IMR-90 (cell line): ENCODE data around the gene NKAIN2. TPM values are rescaled to one million over a fixed set of nuclear protein-coding genes. Genes with fewer than 3 reads are reported as not detected.

Experiments
- ATAC-seq: fragments of 200-7000 bp; cut with Tn5 transposase; 2 replicates; pipeline ENCODE4 v1.9.1; 2020; ENCODE audit warnings: low read depth, mild to moderate bottlenecking, moderate library complexity
- BruUV-seq: library from RNA; stranded (reverse); fragments of 400-500 nt; replicated peaks from 2 replicates; lab custom pipeline; 2021; lab: Mats Ljungman, UMichigan
- CTCF ChIA-PET: fragments of 300-600 bp; formaldehyde crosslinking; extraction: SDS; loops from one replicate; lab custom pipeline; 2021; ENCODE audit warnings: antibody characterized with exemption; lab: Yijun Ruan, JAX
- POLR2A ChIA-PET: fragments of 300-600 bp; sonication (Branson Sonifier 250); formaldehyde crosslinking; loops from one replicate; lab custom pipeline; 2022; ENCODE audit warnings: antibody characterized with exemption; ENCODE audit not compliant: unreplicated experiment; lab: Charles Lee
- DNase-seq: peaks from one replicate; pipeline ENCODE4 v3.0.0; 2013
- H2AFZ ChIP-seq: replicated peaks from 2 replicates; pipeline ENCODE3; 2013; ENCODE audit warnings: low read length, mild to moderate bottlenecking; ENCODE audit not compliant: poor library complexity
- H2AK5ac ChIP-seq: 2 replicates; pipeline ENCODE4 v1.6.1; 2013; ENCODE audit warnings: low read depth, low read length, inconsistent platforms
- H2AK9ac ChIP-seq: replicated peaks from 2 replicates; pipeline ENCODE3; 2013; ENCODE audit warnings: mild to moderate bottlenecking, low read depth, low read length, moderate library complexity; ENCODE audit not compliant: poor library complexity
- H2BK120ac ChIP-seq: 2 replicates; pipeline ENCODE4 v1.6.1; 2013; ENCODE audit warnings: low read depth, low read length, inconsistent platforms
- H2BK15ac ChIP-seq: 3 replicates; pipeline ENCODE4 v1.6.1; 2013; ENCODE audit warnings: low read depth, low read length, inconsistent platforms
- H2BK20ac ChIP-seq: 2 replicates; pipeline ENCODE4 v1.6.1; 2013; ENCODE audit warnings: low read depth, mild to moderate bottlenecking, inconsistent platforms, low read length, moderate library complexity
- H2BK5ac ChIP-seq: 2 replicates; pipeline ENCODE4 v1.6.1; 2013; ENCODE audit warnings: mild to moderate bottlenecking, low read depth, low read length, inconsistent platforms; ENCODE audit not compliant: poor library complexity, severe bottlenecking
- H3K14ac ChIP-seq: replicated peaks from 2 replicates; pipeline ENCODE4 v1.6.1; 2013; ENCODE audit warnings: low read depth, low read length, inconsistent platforms
- H3K18ac ChIP-seq: 2 replicates; pipeline ENCODE4 v1.6.1; 2013; ENCODE audit warnings: low read depth, low read length, control low read depth
- H3K23ac ChIP-seq: 2 replicates; pipeline ENCODE4 v1.6.1; 2013; ENCODE audit warnings: low read depth, low read length, inconsistent platforms
- H3K27ac ChIP-seq: 2 replicates; pipeline ENCODE4 v1.5.1; 2013; ENCODE audit warnings: mild to moderate bottlenecking, control low read depth, low read length; ENCODE audit not compliant: insufficient read depth
- H3K27me3 ChIP-seq: 2 replicates; pipeline ENCODE4 v1.6.1; 2013; ENCODE audit warnings: low read length; ENCODE audit not compliant: control insufficient read depth, insufficient read depth
- H3K36me3 ChIP-seq: 2 replicates; pipeline ENCODE4 v1.6.1; 2013; ENCODE audit warnings: low read length, mixed read lengths; ENCODE audit not compliant: control insufficient read depth, insufficient read depth
- H3K4ac ChIP-seq: 2 replicates; pipeline ENCODE4 v1.6.1; 2013; ENCODE audit warnings: low read depth, low read length, inconsistent platforms
- H3K4me1 ChIP-seq: 2 replicates; pipeline ENCODE4 v1.6.1; 2013; ENCODE audit warnings: low read length, mixed read lengths; ENCODE audit not compliant: control insufficient read depth, insufficient read depth
- H3K4me2 ChIP-seq: 2 replicates; pipeline ENCODE4 v1.6.1; 2013; ENCODE audit warnings: low read depth, mild to moderate bottlenecking, control low read depth, low read length, moderate library complexity
- H3K4me3 ChIP-seq: 2 replicates; pipeline ENCODE4 v1.5.1; 2013; ENCODE audit warnings: low read depth, mild to moderate bottlenecking, control low read depth, low read length, moderate library complexity; ENCODE audit not compliant: insufficient read depth
- H3K56ac ChIP-seq: 2 replicates; pipeline ENCODE4 v1.6.1; 2013; ENCODE audit warnings: low read length, inconsistent platforms; ENCODE audit not compliant: insufficient read depth; ENCODE audit errors: extremely low read depth
- H3K79me1 ChIP-seq, 2 experiments: 2 replicates each; pipeline ENCODE4 v1.6.1; 2013; ENCODE audit warnings: low read length in 2 of 2, inconsistent platforms in 1 of 2, low read depth in 1 of 2
- H3K9ac ChIP-seq: 2 replicates; pipeline ENCODE4 v1.6.1; 2013; ENCODE audit warnings: low read depth, low read length, control low read depth
- H3K9me1 ChIP-seq: 2 replicates; pipeline ENCODE4 v1.6.1; 2013; ENCODE audit warnings: low read length, inconsistent platforms; ENCODE audit not compliant: insufficient read depth
- H3K9me3 ChIP-seq: 2 replicates; pipeline ENCODE4 v1.6.1; 2013; ENCODE audit warnings: low read length; ENCODE audit not compliant: control insufficient read depth, insufficient read depth
- H4K20me1 ChIP-seq: 2 replicates; pipeline ENCODE4 v1.6.1; 2013; ENCODE audit warnings: low read length, inconsistent platforms; ENCODE audit not compliant: insufficient read depth
- H4K5ac ChIP-seq: 2 replicates; pipeline ENCODE4 v1.6.1; 2013; ENCODE audit warnings: mild to moderate bottlenecking, low read depth, low read length, control low read depth
- H4K8ac ChIP-seq, 2 experiments: 2 replicates each; pipeline ENCODE4 v1.6.1; 2013; ENCODE audit warnings: low read depth in 2 of 2, low read length in 2 of 2, control low read depth in 1 of 2, inconsistent platforms in 1 of 2
- H4K91ac ChIP-seq: 2 replicates; pipeline ENCODE4 v1.6.1; 2013; ENCODE audit warnings: low read depth, low read length, inconsistent platforms; ENCODE audit not compliant: insufficient read depth
- CHD1 ChIP-seq: IDR thresholded peaks from 2 replicates; pipeline ENCODE4 v1.6.1; 2012; ENCODE audit warnings: low read depth, low read length, improper control_type of control experiment
- dilution Hi-C: fragments of 300-500 bp; cut with HindIII; formaldehyde crosslinking; loops from one replicate; pipeline ENCODE4 v1.14.3; 2018; ENCODE audit warnings: low sequenced_read_pairs; ENCODE audit not compliant: unreplicated experiment
- in situ Hi-C: fragments of 300-500 bp; cut with MboI; formaldehyde crosslinking; loops from 3 replicates; pipeline ENCODE4 v1.14.3; 2019; ENCODE audit warnings: low sequenced_read_pairs, inconsistent platforms, mixed read lengths
- intact Hi-C: fragments of 100-400 bp; cut with micrococcal nuclease; formaldehyde crosslinking; loops from 2 replicates; pipeline ENCODE4 v1.10.0; 2022
- polyA plus RNA-seq, 3 experiments: library from polyadenylated mRNA; depleted of rRNA; stranded (reverse); fragments of >200 nt; gene quantifications; 2 replicates each; pipeline ENCODE4 v1.2.3, GENCODE V29; 2012; ENCODE audit warnings: low replicate concordance in 1 of 3
- total RNA-seq: library from RNA; depleted of rRNA; stranded (reverse); fragments of >200 nt; gene quantifications from 2 replicates; pipeline ENCODE4 v1.2.3, GENCODE V29; 2012

NKAIN2 gene
- total and polyA plus RNA-seq, 2 of the 4 experiments (the other 2 are of a cell fraction): not detected

DNA sequence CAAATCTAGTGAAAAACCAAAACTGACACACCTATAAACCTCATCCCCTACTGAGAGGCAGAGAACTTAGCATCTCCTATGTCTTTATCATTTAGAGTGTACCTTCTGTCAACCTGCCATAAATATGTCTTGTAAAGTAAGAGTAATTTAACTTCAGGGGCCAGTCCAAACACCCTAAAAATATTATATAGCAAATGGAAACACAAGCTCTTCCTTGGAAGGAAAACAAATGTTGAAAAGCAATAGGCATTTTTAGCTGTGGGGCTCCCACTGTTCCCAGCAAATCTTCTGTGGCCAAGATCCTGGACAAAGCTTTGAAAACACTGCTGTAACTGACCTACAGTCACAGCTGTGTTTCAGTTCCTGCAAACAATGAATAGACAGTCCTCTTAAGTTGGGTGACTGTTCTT lies 1018.5 kb downstream of the NKAIN2 start:
- no peak for TF ChIP-seq CHD1
- H3K79me1 ChIP-seq: no peaks in the 10 kb centered on the region
- no peak overlapping the region for H2AK5ac ChIP-seq
- dilution Hi-C loops (no loop called here), in situ Hi-C loops (no loop called here), intact Hi-C loops (no loop called here)
- peaks cover 5% of the 10 kb centered on the region; the same call in 1 of the 2 replicates for H3K9me1 ChIP-seq
- H3K23ac ChIP-seq: no peak overlapping the region
- H3K27ac ChIP-seq: no peak overlapping the region
- no peak for ATAC-seq
- H3K4me1 ChIP-seq: peaks cover 2% of the 10 kb centered on the region; the same call in 1 of the 2 replicates
- no peak overlapping the region for H3K4me2 ChIP-seq
- no peak overlapping the region for H3K4ac ChIP-seq
- ChIA-PET POLR2A (no interaction called here), CTCF (interaction anchor here (0.6 kb wide), 1 partner anchor 43 kb away, joined by 3 read pairs; no protein-coding TSS in a partner anchor)
- no peak overlapping the region for H2BK20ac ChIP-seq
- H3K56ac ChIP-seq: no peak overlapping the region
- no peak overlapping the region for H4K5ac ChIP-seq
- no peaks in the 10 kb centered on the region for H4K20me1 ChIP-seq
- no peaks in the 10 kb centered on the region for H3K27me3 ChIP-seq
- H2BK5ac ChIP-seq: no peak overlapping the region
- no peaks in the 10 kb centered on the region for H3K9me3 ChIP-seq
- H4K91ac ChIP-seq: no peak overlapping the region
- H3K18ac ChIP-seq: no peak overlapping the region
- DNase-seq: no peak
- H3K14ac ChIP-seq: no peak overlapping the region
- no peaks in the 10 kb centered on the region for H3K36me3 ChIP-seq
- no peak overlapping the region for H3K9ac ChIP-seq
- no peak overlapping the region for H2BK120ac ChIP-seq
- no peak overlapping the region for H4K8ac ChIP-seq
- H3K4me3 ChIP-seq: no peak overlapping the region
- no peak overlapping the region for H2AFZ ChIP-seq
- BruUV-seq: no TSS peak
- no peak overlapping the region for H2AK9ac ChIP-seq
- H2BK15ac ChIP-seq: no peak overlapping the region
